Measurements from ENCODE around the gene ZNF689.

ZNF689 gene

DNA sequence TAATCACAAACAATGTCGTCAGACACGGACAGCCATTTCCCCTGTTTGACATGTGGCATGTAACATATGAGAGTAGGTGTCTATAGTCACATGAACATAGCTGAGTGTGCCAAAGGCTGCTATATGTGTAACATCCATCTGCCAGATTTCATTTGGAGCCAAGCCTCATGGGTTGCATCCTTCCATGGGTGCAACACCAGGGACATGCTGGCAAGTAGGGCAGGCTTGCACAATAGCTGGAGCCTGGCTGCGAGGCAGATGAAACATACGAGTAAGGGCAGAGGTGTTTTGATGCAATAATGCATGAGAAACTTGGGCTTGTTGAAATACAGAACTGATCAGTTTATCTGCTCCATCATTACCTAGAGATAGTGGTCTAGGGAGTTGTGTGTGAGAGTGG lies 9.0 kb upstream of the ZNF689 start:
- no peak for DNase-seq (ENCODE audit: low spot score)
- TF ChIP-seq, protein P1, sequence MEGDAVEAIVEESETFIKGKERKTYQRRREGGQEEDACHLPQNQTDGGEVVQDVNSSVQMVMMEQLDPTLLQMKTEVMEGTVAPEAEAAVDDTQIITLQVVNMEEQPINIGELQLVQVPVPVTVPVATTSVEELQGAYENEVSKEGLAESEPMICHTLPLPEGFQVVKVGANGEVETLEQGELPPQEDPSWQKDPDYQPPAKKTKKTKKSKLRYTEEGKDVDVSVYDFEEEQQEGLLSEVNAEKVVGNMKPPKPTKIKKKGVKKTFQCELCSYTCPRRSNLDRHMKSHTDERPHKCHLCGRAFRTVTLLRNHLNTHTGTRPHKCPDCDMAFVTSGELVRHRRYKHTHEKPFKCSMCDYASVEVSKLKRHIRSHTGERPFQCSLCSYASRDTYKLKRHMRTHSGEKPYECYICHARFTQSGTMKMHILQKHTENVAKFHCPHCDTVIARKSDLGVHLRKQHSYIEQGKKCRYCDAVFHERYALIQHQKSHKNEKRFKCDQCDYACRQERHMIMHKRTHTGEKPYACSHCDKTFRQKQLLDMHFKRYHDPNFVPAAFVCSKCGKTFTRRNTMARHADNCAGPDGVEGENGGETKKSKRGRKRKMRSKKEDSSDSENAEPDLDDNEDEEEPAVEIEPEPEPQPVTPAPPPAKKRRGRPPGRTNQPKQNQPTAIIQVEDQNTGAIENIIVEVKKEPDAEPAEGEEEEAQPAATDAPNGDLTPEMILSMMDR (IDR thresholded peaks at IDR 0.05; ENCODE audit: extremely low read depth, missing control alignments), result no peak

DNA sequence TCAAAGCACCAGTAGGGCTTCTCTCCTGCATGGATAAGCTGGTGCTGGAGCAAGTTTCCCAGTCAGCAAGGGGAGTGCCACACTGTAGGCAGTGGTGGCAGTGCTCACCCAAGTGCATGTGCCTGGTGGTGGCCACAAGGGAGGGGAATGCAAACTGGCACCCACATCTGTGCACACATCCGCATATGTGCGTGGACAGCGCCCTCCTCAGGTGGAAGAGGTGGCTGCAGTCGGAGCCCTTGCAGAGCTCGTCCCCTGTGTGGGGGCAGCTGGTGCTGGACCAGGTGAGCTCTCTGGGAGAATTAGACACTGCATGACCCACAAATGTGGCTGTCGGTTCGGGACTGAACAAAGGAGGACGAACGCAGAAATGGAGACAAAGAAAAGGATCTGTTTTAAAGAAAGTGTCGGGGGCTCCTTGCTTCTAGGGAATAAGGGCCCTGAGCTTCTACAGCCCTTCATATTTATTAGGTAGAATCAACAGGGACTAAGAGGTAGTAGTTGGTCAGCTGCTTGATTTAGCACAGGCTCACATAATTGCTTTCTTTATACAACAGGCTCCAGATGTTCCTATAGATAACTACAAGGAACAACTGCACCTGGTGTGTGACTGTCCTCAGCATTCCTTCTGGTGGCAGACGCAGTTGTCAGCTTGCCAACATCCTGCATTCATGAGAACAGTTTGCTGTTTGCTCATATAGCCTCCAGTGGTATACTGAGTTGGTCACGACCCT lies 5.3 kb upstream of the ZNF689 start:
- TF ChIP-seq, protein P1 (IDR thresholded peaks at IDR 0.05; ENCODE audit: extremely low read depth, missing control alignments), result peak; percentile 56
- peak; percentile 49 for DNase-seq (ENCODE audit: low spot score)

DNA sequence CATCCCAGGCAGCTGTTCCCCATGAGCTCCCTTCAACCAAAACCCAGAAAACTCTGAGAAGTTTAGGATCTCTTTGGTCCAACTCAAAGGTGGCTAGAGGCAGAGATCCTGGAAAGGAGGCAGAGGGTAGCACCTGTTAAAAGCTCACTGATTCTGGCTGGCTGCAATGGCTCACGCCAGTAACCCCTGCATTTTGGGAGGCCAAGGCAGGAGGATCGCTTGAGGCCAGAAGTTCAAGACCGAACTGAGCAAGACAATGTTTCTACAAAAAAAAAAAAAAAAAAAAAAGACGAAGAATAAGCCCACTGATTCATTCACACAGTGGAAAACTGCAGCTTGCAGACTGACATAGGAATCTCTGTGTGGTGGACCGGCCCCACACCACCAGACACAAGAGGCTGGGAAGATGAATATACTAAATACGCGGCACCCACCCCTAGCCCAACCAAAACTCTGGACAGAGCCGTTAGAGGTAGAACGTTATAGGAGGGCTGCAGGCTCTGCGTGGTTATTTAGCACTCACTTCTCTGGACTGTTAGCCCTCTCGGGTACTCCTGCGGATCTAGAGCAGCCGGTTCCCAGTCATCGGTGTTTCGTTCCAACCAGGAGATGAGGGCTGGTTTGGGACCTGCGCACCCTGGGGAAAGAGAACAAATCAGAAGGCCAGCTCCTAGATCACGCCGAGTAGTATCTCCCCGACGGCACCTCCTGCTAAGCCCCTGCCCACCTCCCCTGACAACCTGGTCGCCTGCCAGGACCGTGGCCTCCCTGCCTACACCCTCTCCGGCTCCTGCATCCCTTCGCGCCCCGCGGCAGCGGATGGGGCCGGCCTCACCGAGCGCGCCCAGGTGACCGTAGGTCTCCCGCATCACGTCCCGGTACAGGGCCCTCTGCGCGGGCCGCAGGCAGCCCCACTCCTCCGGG lies 925 bp downstream of the ZNF689 start:
- DNase-seq (ENCODE audit: low spot score), result peak; percentile 76

DNA sequence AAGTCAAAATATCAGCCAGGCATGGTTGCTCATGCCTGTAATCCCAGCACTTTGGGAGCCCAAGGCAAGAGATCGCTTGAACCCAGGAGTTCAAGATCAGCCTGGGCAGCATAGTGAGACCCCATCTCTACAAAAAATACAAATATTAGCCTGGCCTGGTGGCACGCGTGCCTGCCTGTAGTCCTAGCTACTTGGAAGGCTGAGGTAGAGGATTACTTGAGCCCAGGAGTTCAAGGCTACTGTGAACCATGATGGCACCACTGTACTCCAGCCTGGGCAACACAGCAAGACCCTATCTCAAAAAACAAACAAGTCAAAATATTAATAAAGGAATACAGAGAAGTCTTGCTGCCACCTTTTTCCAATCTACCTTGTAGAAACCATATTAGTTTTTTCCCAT lies 4.2 kb downstream of the ZNF689 start:
- no peak for DNase-seq (ENCODE audit: low spot score)
- TF ChIP-seq, protein P1 (IDR thresholded peaks at IDR 0.05; ENCODE audit: extremely low read depth, missing control alignments), result no peak

More for the DNA sequence above, 925 bp downstream of the ZNF689 start:
- TF ChIP-seq, protein P1 (IDR thresholded peaks at IDR 0.05; ENCODE audit: extremely low read depth, missing control alignments), result no peak

DNA sequence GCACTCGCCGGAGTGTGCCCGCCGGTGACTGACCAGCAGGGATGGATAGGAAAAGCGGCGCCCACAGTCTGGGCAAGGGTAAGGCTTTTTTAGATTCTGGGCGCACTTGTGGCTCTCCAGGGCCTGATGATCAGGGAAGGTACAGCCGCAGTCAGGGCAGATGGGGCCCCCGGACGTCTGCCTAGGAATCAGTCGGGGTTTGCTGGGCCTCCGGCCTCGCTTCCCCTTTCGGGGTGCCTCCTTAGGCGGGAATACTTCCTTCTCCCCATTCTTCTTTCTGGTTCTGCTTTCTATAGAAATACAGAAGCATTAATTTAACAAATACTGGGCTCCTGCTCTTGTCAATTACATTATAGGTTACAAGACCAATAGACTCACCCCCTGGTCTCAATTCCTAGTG lies 5.0 kb downstream of the ZNF689 start:
- no peak for DNase-seq (ENCODE audit: low spot score)
- TF ChIP-seq, protein P1 (IDR thresholded peaks at IDR 0.05; ENCODE audit: extremely low read depth, missing control alignments), result no peak

DNA sequence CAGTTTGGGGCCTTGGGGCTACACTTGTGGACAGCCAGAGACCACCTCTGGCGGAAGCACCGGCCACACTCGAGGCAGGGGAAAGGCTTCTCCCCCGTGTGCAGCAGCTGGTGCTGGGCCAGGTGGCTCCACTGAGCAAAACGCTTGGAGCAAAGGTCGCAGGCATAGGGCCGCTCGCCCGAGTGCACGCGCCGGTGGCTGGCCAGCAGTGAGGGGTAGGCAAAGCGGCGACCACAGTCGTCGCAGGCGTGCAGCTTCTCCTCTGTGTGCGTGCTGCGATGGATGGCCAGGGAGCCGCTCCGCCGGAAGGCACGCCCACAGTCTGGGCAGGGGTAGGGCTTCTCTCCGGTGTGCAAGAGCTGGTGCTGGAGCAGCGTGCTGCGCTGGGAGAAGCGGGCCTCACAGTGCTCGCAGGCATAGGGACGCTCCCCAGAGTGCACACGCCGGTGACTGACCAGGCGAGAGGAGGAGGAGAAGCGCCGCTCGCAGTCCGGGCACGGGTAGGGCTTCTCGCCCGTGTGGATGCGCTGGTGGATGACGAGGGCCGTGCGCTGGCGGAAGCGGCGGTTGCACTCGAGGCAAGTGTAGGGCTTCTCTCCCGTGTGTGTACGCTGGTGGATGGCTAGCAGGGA lies 5.8 kb downstream of the ZNF689 start:
- DNase-seq (ENCODE audit: low spot score), result no peak
- TF ChIP-seq, protein P1 (IDR thresholded peaks at IDR 0.05; ENCODE audit: extremely low read depth, missing control alignments), result no peak

DNA sequence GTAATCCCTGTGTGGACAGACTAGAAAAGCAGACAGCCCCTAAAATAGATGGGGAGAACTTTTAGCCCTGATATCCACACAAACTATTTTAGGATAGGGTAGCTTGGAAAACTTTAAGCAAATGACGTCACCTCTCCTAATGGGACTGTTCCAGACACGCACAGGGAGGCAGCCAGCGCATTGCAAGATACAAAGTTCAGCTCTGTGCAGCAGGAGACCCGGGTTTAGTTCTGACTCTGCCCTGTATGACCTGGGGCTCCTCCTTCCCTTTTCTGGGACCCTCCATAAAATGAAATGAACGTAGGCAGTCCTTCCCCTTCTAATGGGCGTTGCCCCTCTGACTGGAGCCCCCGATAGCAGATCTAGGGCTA lies 6.3 kb downstream of the ZNF689 start:
- TF ChIP-seq, protein P1 (IDR thresholded peaks at IDR 0.05; ENCODE audit: extremely low read depth, missing control alignments), result no peak
- DNase-seq (ENCODE audit: low spot score), result no peak
